Pancreas (tissue), 10 donors: ENCODE measurements around the gene LYZ. TPM values are rescaled to one million over a fixed set of nuclear protein-coding genes. Genes with fewer than 3 reads are reported as not detected.

Experiments used
- ATAC-seq, 4 donors: fragments of 200-7000 bp; cut with Tn5 transposase; one replicate each; pipeline versions ENCODE4 v1.8.0 to v1.9.1; 2020; ENCODE audit warnings: mild to moderate bottlenecking in 4 of 4, moderate library complexity in 4 of 4
- DNase-seq, 6 donors: peaks; one replicate each; pipeline ENCODE4 v3.0.0-alpha.2; 2020
- FAIRE-seq: peaks from 2 replicates; lab custom pipeline; 2012; peaks lifted over from hg19 to GRCh38; lab: Jason Lieb, UNC
- H3K27ac ChIP-seq, 4 donors: fragments of 200-600 bp; sonication (generic); 1 replicate in 3 of 4; 2 replicates in 1 of 4; pipeline versions ENCODE4 v1.5.0 to v1.8.0; 2020
- H3K27me3 ChIP-seq, 4 donors: fragments of 200-600 bp; one replicate each; pipeline ENCODE4 v1.8.0; 2021
- H3K36me3 ChIP-seq, 3 donors: fragments of 200-600 bp; sonication (generic) in 1 of 3; one replicate each; pipeline versions ENCODE4 v1.5.0 to v1.8.0; 2020 to 2021
- H3K4me1 ChIP-seq, 3 donors: fragments of 200-600 bp; one replicate each; pipeline ENCODE4 v1.8.0; 2021
- H3K4me3 ChIP-seq, 4 donors: fragments of 200-600 bp; sonication (generic) in 2 of 4; one replicate each; pipeline versions ENCODE4 v1.5.0 to v1.8.0; 2020 to 2021
- H3K9me3 ChIP-seq, 4 donors: fragments of 200-600 bp; one replicate each; pipeline ENCODE4 v1.8.0; 2021
- CTCF ChIP-seq, 4 donors: fragments of 200-600 bp; sonication (generic) in 3 of 4; IDR thresholded peaks; one replicate each; pipeline versions ENCODE4 v1.5.0 to v1.8.0; 2021; ENCODE audit warnings: antibody characterized with exemption in 4 of 4
- WGBS, 2 donors: extraction: QIAGEN DNeasy Blood & Tissue Kit; methylation state at CpG; one replicate each; pipeline ENCODE4 v1.1.7; 2013; 5-methylcytosine and 5-hydroxymethylcytosine counted together
- intact Hi-C, 3 donors: fragments of 100-400 bp; cut with DNase I; formaldehyde crosslinking; loops; one replicate each; pipeline versions ENCODE4 v1.11.1 to v1.14.2; 2022
- polyA plus RNA-seq, 2 donors: library from polyadenylated mRNA; stranded (reverse); fragments of 200-250 nt; gene quantifications; one replicate each; pipeline ENCODE4 v1.2.3, GENCODE V29; 2013
- total RNA-seq, 6 donors: library from RNA; stranded (reverse); fragmentation: NEBNext Ultra II Directional in 4 of 6; extraction: Animal tissue kit (Norgen Biotek cat#: 25700) in 4 of 6; gene quantifications; one replicate each; pipeline versions ENCODE4 v1.2.1 to v1.2.4, GENCODE V29; 2021 to 2023
- donor health status: healthy with polysubstance abuse.
- donor health status: DM: no; HTN: no; CAD: no; lungs with moderate emphysema.
- donor health status: DM: no; HTN: no; CAD: no.
- donor health status: control.
- donor health status: control.
- donor health status: Bipolar disorder and iron deficiency.
- donor health status: DM: yes; HTN: yes; CAD: no.
- donor health status: DM: no; HTN: no; CAD: no.
- donor health status: DM: no; HTN: no; CAD: no.
- donor health status: DM: yes; HTN: yes; CAD: no.

The LYZ gene
- total and polyA plus RNA-seq, 8 donors = 10.1 to 591 (median 31.8) TPM

- Histone ChIP-seq H3K4me1 (no peaks in the 10 kb centered on the region), H3K4me3 (no peak overlapping the region), H3K9me3 (no peaks in the 10 kb centered on the region), H3K36me3 (peaks cover 7 to 13% (median 9%) of the 10 kb centered on the region in 3 donors), H3K27ac (no peak overlapping the region), H3K27me3 (no peaks in the 10 kb centered on the region)
- no peak for FAIRE-seq
- DNase-seq = no peak
- 96 to 98% methylated on average over 5 of the region's 5 CpGs for WGBS, 2 donors
- no peak for TF ChIP-seq CTCF (IDR thresholded peaks at IDR 0.05)
- intact Hi-C loops = no loop called here
- no peak for ATAC-seq
Observed at GRCh38 chr12:69366796-69367195, 18.6 kb downstream of the LYZ start.

- TF ChIP-seq CTCF (IDR thresholded peaks at IDR 0.05) = no peak
- intact Hi-C loops = no loop called here
- FAIRE-seq (no peak), DNase-seq (no peak), ATAC-seq (no peak)
- 92% methylated on average over 1 of the region's 1 CpG for WGBS, 2 donors
- no peaks in the 10 kb centered on the region for H3K9me3 ChIP-seq
- no peak overlapping the region for H3K4me3 ChIP-seq
- no peak overlapping the region for H3K27ac ChIP-seq
- peaks cover 7 to 16% (median 11%) of the 10 kb centered on the region in 3 donors for H3K36me3 ChIP-seq
- no peaks in the 10 kb centered on the region for H3K4me1 ChIP-seq
- no peaks in the 10 kb centered on the region for H3K27me3 ChIP-seq
Observed at GRCh38 chr12:69368171-69368570, 20.0 kb downstream of the LYZ start.

GRCh38 chr12:69383074-69383473 lies 34.9 kb downstream of the LYZ start:
- Histone ChIP-seq H3K27ac (no peak overlapping the region), H3K4me3 (no peak overlapping the region), H3K36me3 (no peaks in the 10 kb centered on the region), H3K27me3 (no peaks in the 10 kb centered on the region), H3K4me1 (no peaks in the 10 kb centered on the region), H3K9me3 (no peaks in the 10 kb centered on the region)
- ATAC-seq (no peak), DNase-seq (no peak), FAIRE-seq (no peak)
- TF ChIP-seq CTCF (IDR thresholded peaks at IDR 0.05) = no peak
- intact Hi-C loops = no loop called here
- 96 to 100% methylated on average over 1 of the region's 1 CpG for WGBS, 2 donors

- intact Hi-C loops = no loop called here
- FAIRE-seq (no peak), ATAC-seq (no peak), DNase-seq (no peak)
- Histone ChIP-seq H3K27ac (no peak overlapping the region), H3K27me3 (no peaks in the 10 kb centered on the region), H3K9me3 (no peaks in the 10 kb centered on the region), H3K4me1 (no peaks in the 10 kb centered on the region), H3K4me3 (no peak overlapping the region), H3K36me3 (no peaks in the 10 kb centered on the region)
- WGBS, 2 donors = 70 to 71% methylated on average over 3 of the region's 3 CpGs
- no peak for TF ChIP-seq CTCF (IDR thresholded peaks at IDR 0.05)
Observed at GRCh38 chr12:69385038-69385437, 36.9 kb downstream of the LYZ start.

- WGBS, 2 donors = 92 to 96% methylated on average over 2 of the region's 2 CpGs
- Histone ChIP-seq H3K4me1 (no peaks in the 10 kb centered on the region), H3K36me3 (no peaks in the 10 kb centered on the region), H3K4me3 (no peak overlapping the region), H3K27ac (no peak overlapping the region), H3K27me3 (no peaks in the 10 kb centered on the region), H3K9me3 (no peaks in the 10 kb centered on the region)
- DNase-seq (no peak), FAIRE-seq (no peak), ATAC-seq (no peak)
- TF ChIP-seq CTCF (IDR thresholded peaks at IDR 0.05) = no peak
- intact Hi-C loops = no loop called here
Observed at GRCh38 chr12:69386921-69387320, 38.7 kb downstream of the LYZ start.
